HepG2 (cell line): Measurements from ENCODE around the gene NBR1. TPM values are rescaled to one million over a fixed set of nuclear protein-coding genes. Genes with fewer than 3 reads are reported as not detected.

ENCODE experiments used
- ATF7-NPFF ChIP-seq: sonication (generic); formaldehyde crosslinking; IDR thresholded peaks from 2 replicates; pipeline ENCODE4 v1.8.1; 2023; ENCODE audit warnings: mild to moderate bottlenecking, low read depth, missing genetic modification reagents, moderate library complexity
- CBX2 ChIP-seq, 2 experiments: fragments of 200-600 bp in 1 of 2; sonication (generic); formaldehyde crosslinking in 1 of 2; IDR thresholded peaks; 2 replicates each; pipeline versions ENCODE4 v1.7.0 to v1.8.1; 2018 to 2022; ENCODE audit warnings: low read depth in 2 of 2, low read length in 1 of 2, mild to moderate bottlenecking in 1 of 2, missing genetic modification reagents in 1 of 2
- CREM ChIP-seq, 2 experiments: sonication (generic) in 1 of 2; formaldehyde crosslinking in 1 of 2; IDR thresholded peaks; 2 replicates each; pipeline versions ENCODE4 v1.4.0 to v1.6.1; 2016 to 2020; ENCODE audit warnings: antibody characterized with exemption in 1 of 2, mild to moderate bottlenecking in 1 of 2, missing genetic modification reagents in 1 of 2
- HNRNPUL1 ChIP-seq: fragments of 200-400 bp; formaldehyde crosslinking; IDR thresholded peaks from 2 replicates; pipeline ENCODE4 v1.6.1; 2017; ENCODE audit warnings: low read depth, mild to moderate bottlenecking, low read length, moderate library complexity
- MTF1 ChIP-seq: sonication (generic); formaldehyde crosslinking; IDR thresholded peaks from 2 replicates; pipeline ENCODE4 v1.5.0; 2020; ENCODE audit warnings: missing genetic modification reagents
- NKX3-1 ChIP-seq: sonication (generic); formaldehyde crosslinking; IDR thresholded peaks from 2 replicates; pipeline ENCODE4 v1.5.0; 2020; ENCODE audit warnings: missing genetic modification reagents
- NR2C2 ChIP-seq: sonication (generic); formaldehyde crosslinking; IDR thresholded peaks from 2 replicates; pipeline ENCODE4 v1.4.0; 2020; ENCODE audit warnings: missing genetic modification reagents, mild to moderate bottlenecking, moderate library complexity, borderline replicate concordance
- PATZ1 ChIP-seq: sonication (generic); formaldehyde crosslinking; IDR thresholded peaks from 2 replicates; pipeline ENCODE4 v1.4.0; 2020; ENCODE audit warnings: missing genetic modification reagents
- SNAI1 ChIP-seq: sonication (generic); formaldehyde crosslinking; IDR thresholded peaks from 2 replicates; pipeline ENCODE4 v1.5.0; 2020; ENCODE audit warnings: mild to moderate bottlenecking, missing genetic modification reagents, borderline replicate concordance
- ZBTB7B ChIP-seq: sonication (generic); formaldehyde crosslinking; IDR thresholded peaks from 2 replicates; pipeline ENCODE4 v1.4.0; 2020; ENCODE audit warnings: missing genetic modification reagents
- ZNF225 ChIP-seq: sonication (generic); formaldehyde crosslinking; IDR thresholded peaks from 2 replicates; pipeline ENCODE4 v1.4.0; 2020; ENCODE audit warnings: mild to moderate bottlenecking, missing genetic modification reagents
- ZNF296 ChIP-seq: sonication (generic); formaldehyde crosslinking; conservative IDR thresholded peaks from 2 replicates; pipeline ENCODE4 v1.5.0; 2020; ENCODE audit warnings: mild to moderate bottlenecking, missing genetic modification reagents
- ZNF33A ChIP-seq: sonication (generic); formaldehyde crosslinking; IDR thresholded peaks from 2 replicates; pipeline ENCODE4 v1.5.1; 2020; ENCODE audit warnings: missing genetic modification reagents, mild to moderate bottlenecking, moderate library complexity, borderline replicate concordance
- ZNF569 ChIP-seq: sonication (generic); formaldehyde crosslinking; IDR thresholded peaks from 2 replicates; pipeline ENCODE4 v1.5.0; 2020; ENCODE audit warnings: mild to moderate bottlenecking, missing genetic modification reagents, moderate library complexity, borderline replicate concordance
- ZNF672 ChIP-seq: sonication (generic); formaldehyde crosslinking; IDR thresholded peaks from 2 replicates; pipeline ENCODE4 v1.8.1; 2022; ENCODE audit warnings: missing genetic modification reagents
- ZNF7 ChIP-seq: IDR thresholded peaks from 2 replicates; pipeline ENCODE4 v1.6.1; 2016; ENCODE audit warnings: missing biosample characterization, missing genetic modification reagents
- ZNF75D ChIP-seq: sonication (generic); formaldehyde crosslinking; IDR thresholded peaks from 2 replicates; pipeline ENCODE4 v1.8.1; 2023; ENCODE audit warnings: missing genetic modification reagents, mild to moderate bottlenecking, borderline replicate concordance
- ZNF883 ChIP-seq: sonication (generic); formaldehyde crosslinking; IDR thresholded peaks from 2 replicates; pipeline ENCODE4 v1.5.1; 2020; ENCODE audit warnings: mild to moderate bottlenecking, missing genetic modification reagents; ENCODE audit errors: not compliant biosample characterization
- polyA plus RNA-seq, 8 experiments: library from polyadenylated mRNA; depleted of rRNA in 3 of 8; stranded (reverse) in 7 of 8; unstranded in 1 of 8; fragments of >200 nt; fragmentation: Illumina TruSeq in 4 of 8; extraction: Trizol in 4 of 8; gene quantifications; 2 replicates each; pipeline versions ENCODE4 v1.2.1 to v1.2.3, GENCODE V29; 2011 to 2016; ENCODE audit warnings: low read depth in 4 of 8, missing spikeins in 1 of 8, mixed read lengths in 1 of 8; ENCODE audit not compliant: insufficient read depth in 1 of 8
- total RNA-seq, 5 experiments: library from RNA; depleted of rRNA; stranded (reverse); fragments of >200 nt; fragmentation: Illumina TruSeq; extraction: Trizol; gene quantifications; 2 replicates each; pipeline ENCODE4 v1.2.3, GENCODE V29; 2016; ENCODE audit warnings: low read depth in 1 of 5
- TF ChIP-seq, protein P1 (sequence below): sonication (generic); formaldehyde crosslinking; IDR thresholded peaks from 2 replicates; pipeline ENCODE4 v1.4.0; 2020; ENCODE audit warnings: low read depth, mild to moderate bottlenecking, missing genetic modification reagents
- TF ChIP-seq, protein P2 (sequence below): sonication (generic); formaldehyde crosslinking; conservative IDR thresholded peaks from 2 replicates; pipeline ENCODE4 v1.5.0; 2020; ENCODE audit warnings: missing genetic modification reagents
- TF ChIP-seq, protein P3 (sequence below): sonication (generic); formaldehyde crosslinking; IDR thresholded peaks from 2 replicates; pipeline ENCODE4 v1.5.0; 2020; ENCODE audit warnings: missing genetic modification reagents, mild to moderate bottlenecking, borderline replicate concordance

NBR1 gene
- total and polyA plus RNA-seq, 2 of the 13 experiments (the other 11 are each of a cell fraction or from before 2014, with no cell fraction given), result 51.7 to 121 TPM

DNA sequence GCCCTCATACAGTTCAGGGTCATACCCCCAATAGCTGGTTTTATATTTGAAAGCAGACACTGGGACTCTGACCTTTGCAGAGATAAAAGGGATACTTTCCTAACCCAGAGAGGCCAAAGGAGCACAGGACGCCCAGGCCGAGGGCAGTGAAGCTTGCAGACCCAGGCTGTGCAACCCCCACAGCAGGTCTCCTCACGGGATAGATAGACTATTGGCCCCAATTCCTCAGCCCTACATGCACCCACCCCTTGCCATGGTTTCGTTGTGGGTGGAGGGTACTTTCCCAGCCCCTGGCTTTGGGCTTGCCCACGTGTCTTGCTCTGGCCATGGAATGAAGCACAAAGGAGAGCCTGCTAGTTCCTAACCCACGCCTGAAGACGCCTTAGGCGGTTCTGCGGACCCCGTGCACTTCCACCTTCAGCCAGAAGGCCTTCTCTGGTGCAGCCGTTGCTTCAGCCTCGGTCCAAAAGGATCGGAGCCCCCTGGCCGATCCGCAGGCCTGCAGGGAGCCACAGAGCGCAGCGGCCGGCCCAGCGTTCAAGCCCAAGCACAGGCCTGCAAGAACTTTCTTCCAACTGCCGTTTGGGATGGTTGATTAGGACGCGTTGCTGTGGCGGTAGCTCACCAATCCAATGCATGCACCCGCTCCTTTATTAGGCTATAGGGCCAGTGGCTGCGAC lies 36.1 kb upstream of the NBR1 start (continued):
- TF ChIP-seq, protein P1, sequence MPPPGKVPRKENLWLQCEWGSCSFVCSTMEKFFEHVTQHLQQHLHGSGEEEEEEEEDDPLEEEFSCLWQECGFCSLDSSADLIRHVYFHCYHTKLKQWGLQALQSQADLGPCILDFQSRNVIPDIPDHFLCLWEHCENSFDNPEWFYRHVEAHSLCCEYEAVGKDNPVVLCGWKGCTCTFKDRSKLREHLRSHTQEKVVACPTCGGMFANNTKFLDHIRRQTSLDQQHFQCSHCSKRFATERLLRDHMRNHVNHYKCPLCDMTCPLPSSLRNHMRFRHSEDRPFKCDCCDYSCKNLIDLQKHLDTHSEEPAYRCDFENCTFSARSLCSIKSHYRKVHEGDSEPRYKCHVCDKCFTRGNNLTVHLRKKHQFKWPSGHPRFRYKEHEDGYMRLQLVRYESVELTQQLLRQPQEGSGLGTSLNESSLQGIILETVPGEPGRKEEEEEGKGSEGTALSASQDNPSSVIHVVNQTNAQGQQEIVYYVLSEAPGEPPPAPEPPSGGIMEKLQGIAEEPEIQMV (CRISPR knock-in tag), result no peak
- TF ChIP-seq ZNF7 (CRISPR knock-in tag), result no peak
- peak; percentile 83 for TF ChIP-seq ZBTB7B
- no peak for TF ChIP-seq ZNF75D (CRISPR knock-in tag)
- TF ChIP-seq PATZ1 (CRISPR knock-in tag), result peak; percentile 74
- TF ChIP-seq ZNF883 (CRISPR knock-in tag), result no peak
- TF ChIP-seq NR2C2 (CRISPR knock-in tag), result peak; percentile 69; the same call in 1 of the 2 replicates
- no peak for TF ChIP-seq MTF1
- TF ChIP-seq, protein P2, sequence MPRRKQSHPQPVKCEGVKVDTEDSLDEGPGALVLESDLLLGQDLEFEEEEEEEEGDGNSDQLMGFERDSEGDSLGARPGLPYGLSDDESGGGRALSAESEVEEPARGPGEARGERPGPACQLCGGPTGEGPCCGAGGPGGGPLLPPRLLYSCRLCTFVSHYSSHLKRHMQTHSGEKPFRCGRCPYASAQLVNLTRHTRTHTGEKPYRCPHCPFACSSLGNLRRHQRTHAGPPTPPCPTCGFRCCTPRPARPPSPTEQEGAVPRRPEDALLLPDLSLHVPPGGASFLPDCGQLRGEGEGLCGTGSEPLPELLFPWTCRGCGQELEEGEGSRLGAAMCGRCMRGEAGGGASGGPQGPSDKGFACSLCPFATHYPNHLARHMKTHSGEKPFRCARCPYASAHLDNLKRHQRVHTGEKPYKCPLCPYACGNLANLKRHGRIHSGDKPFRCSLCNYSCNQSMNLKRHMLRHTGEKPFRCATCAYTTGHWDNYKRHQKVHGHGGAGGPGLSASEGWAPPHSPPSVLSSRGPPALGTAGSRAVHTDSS (CRISPR knock-in tag), result no peak
- TF ChIP-seq ZNF672 (CRISPR knock-in tag), result no peak
- TF ChIP-seq, protein P3, sequence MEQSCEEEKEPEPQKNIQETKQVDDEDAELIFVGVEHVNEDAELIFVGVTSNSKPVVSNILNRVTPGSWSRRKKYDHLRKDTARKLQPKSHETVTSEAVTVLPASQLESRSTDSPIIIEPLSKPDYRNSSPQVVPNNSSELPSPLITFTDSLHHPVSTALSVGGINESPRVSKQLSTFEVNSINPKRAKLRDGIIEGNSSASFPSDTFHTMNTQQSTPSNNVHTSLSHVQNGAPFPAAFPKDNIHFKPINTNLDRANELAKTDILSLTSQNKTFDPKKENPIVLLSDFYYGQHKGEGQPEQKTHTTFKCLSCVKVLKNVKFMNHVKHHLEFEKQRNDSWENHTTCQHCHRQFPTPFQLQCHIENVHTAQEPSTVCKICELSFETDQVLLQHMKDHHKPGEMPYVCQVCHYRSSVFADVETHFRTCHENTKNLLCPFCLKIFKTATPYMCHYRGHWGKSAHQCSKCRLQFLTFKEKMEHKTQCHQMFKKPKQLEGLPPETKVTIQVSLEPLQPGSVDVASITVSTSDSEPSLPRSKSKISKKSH, result peak; percentile 55; the same call in 1 of the 2 replicates
- no peak for TF ChIP-seq HNRNPUL1
- peak; percentile 75; the same call in 1 of the 2 replicates for TF ChIP-seq CREM (IDR thresholded peaks at IDR 0.05)
- TF ChIP-seq CREM (CRISPR knock-in tag; IDR thresholded peaks at IDR 0.05), result no peak
- no peak for TF ChIP-seq ATF7-NPFF
- no peak for TF ChIP-seq CBX2 (IDR thresholded peaks at IDR 0.05; ENCODE audit: low read depth, low read length)
- no peak for TF ChIP-seq CBX2 (CRISPR knock-in tag; IDR thresholded peaks at IDR 0.05; ENCODE audit: low read depth)
- no peak for TF ChIP-seq ZNF569 (CRISPR knock-in tag)
- no peak for TF ChIP-seq ZNF296
- TF ChIP-seq ZNF225 (CRISPR knock-in tag), result 0 out of 2 replicates have a peak, but pooled peaks have one; percentile 41
- no peak for TF ChIP-seq NKX3-1 (CRISPR knock-in tag)
- no peak for TF ChIP-seq ZNF33A (CRISPR knock-in tag)
- no peak for TF ChIP-seq SNAI1 (CRISPR knock-in tag)
